ENCODE data around the gene GNG13.
"Not testable (repeated sequence)": the region's sequence is repeated elsewhere in the genome, so short reads cannot be mapped to it uniquely, and the experiment has no call there.

The GNG13 gene

GRCh38 chr16:833411-833810, 32.9 kb upstream of the GNG13 start:
- in situ Hi-C loops (cut with MboI; ENCODE audit: low pct_unique_long_range_greater_than_20kb, low sequenced_read_pairs), result no loop called here
- DNase-seq, result no peak

GRCh38 chr16:832652-833336, 32.3 kb upstream of the GNG13 start:
- in situ Hi-C loops (cut with MboI; ENCODE audit: low pct_unique_long_range_greater_than_20kb, low sequenced_read_pairs), result no loop called here
- DNase-seq, result no peak

- DNase-seq, result no peak
- in situ Hi-C loops (cut with MboI; ENCODE audit: low pct_unique_long_range_greater_than_20kb, low sequenced_read_pairs), result no loop called here
These were observed 31.3 kb upstream of the GNG13 start for GRCh38 chr16:831571-832413.

GRCh38 chr16:830871-831570, 30.5 kb upstream of the GNG13 start:
- in situ Hi-C loops (cut with MboI; ENCODE audit: low pct_unique_long_range_greater_than_20kb, low sequenced_read_pairs), result no loop called here
- DNase-seq, result no peak

GRCh38 chr16:830107-830870, 29.8 kb upstream of the GNG13 start:
- no peak for DNase-seq
- in situ Hi-C loops (cut with MboI; ENCODE audit: low pct_unique_long_range_greater_than_20kb, low sequenced_read_pairs), result no loop called here

- in situ Hi-C loops (cut with MboI; ENCODE audit: low pct_unique_long_range_greater_than_20kb, low sequenced_read_pairs), result no loop called here
- no peak for DNase-seq
These were observed 28.4 kb upstream of the GNG13 start for GRCh38 chr16:828891-829290.

- in situ Hi-C loops (cut with MboI; ENCODE audit: low pct_unique_long_range_greater_than_20kb, low sequenced_read_pairs), result no loop called here
- no peak for DNase-seq
These were observed 27.0 kb upstream of the GNG13 start for GRCh38 chr16:827513-827912.

GRCh38 chr16:825341-826061, 25.0 kb upstream of the GNG13 start:
- DNase-seq, result no peak
- in situ Hi-C loops (cut with MboI; ENCODE audit: low pct_unique_long_range_greater_than_20kb, low sequenced_read_pairs), result no loop called here

- no peak for DNase-seq
These were observed 24.1 kb upstream of the GNG13 start for GRCh38 chr16:824601-825000.

GRCh38 chr16:824194-824593, 23.7 kb upstream of the GNG13 start:
- in situ Hi-C loops (cut with MboI; ENCODE audit: low pct_unique_long_range_greater_than_20kb, low sequenced_read_pairs), result no loop called here

More at GRCh38 chr16:824601-825000, 24.1 kb upstream of the GNG13 start:
- in situ Hi-C loops (cut with MboI; ENCODE audit: low pct_unique_long_range_greater_than_20kb, low sequenced_read_pairs), result no loop called here

GRCh38 chr16:822909-823297, 22.4 kb upstream of the GNG13 start:
- in situ Hi-C loops (cut with MboI; ENCODE audit: low pct_unique_long_range_greater_than_20kb, low sequenced_read_pairs), result no loop called here
- no peak for DNase-seq

More at GRCh38 chr16:824194-824593, 23.7 kb upstream of the GNG13 start:
- DNase-seq, result no peak

- in situ Hi-C loops (cut with MboI; ENCODE audit: low pct_unique_long_range_greater_than_20kb, low sequenced_read_pairs), result no loop called here
These were observed 21.8 kb upstream of the GNG13 start for GRCh38 chr16:822174-822908.

GRCh38 chr16:821751-822150, 21.2 kb upstream of the GNG13 start:
- in situ Hi-C loops (cut with MboI; ENCODE audit: low pct_unique_long_range_greater_than_20kb, low sequenced_read_pairs), result no loop called here
- DNase-seq, result no peak

More at GRCh38 chr16:822174-822908, 21.8 kb upstream of the GNG13 start:
- DNase-seq, result no peak

GRCh38 chr16:820748-821147, 20.2 kb upstream of the GNG13 start:
- no peak for DNase-seq
- in situ Hi-C loops (cut with MboI; ENCODE audit: low pct_unique_long_range_greater_than_20kb, low sequenced_read_pairs), result no loop called here

- DNase-seq; in situ Hi-C loops (cut with MboI; ENCODE audit: low pct_unique_long_range_greater_than_20kb, low sequenced_read_pairs): not testable (repeated sequence)
These were observed 19.5 kb upstream of the GNG13 start for GRCh38 chr16:820044-820408.

GRCh38 chr16:819336-820043, 19.0 kb upstream of the GNG13 start:
- in situ Hi-C loops (cut with MboI; ENCODE audit: low pct_unique_long_range_greater_than_20kb, low sequenced_read_pairs), result no loop called here
- peak; percentile 60 for DNase-seq

GRCh38 chr16:818592-818991, 18.1 kb upstream of the GNG13 start:
- in situ Hi-C loops (cut with MboI; ENCODE audit: low pct_unique_long_range_greater_than_20kb, low sequenced_read_pairs), result no loop called here
- DNase-seq, result no peak

Data from KBM-7 (cell line).